B cell (primary cell): ENCODE data around the gene MAP3K5. TPM values are rescaled to one million over a fixed set of nuclear protein-coding genes. Genes with fewer than 3 reads are reported as not detected.

Experiments
- ATAC-seq: fragments of 200-7000 bp; cut with Tn5 transposase; one replicate; pipeline ENCODE4 v1.10.0; 2021; ENCODE audit warnings: low read depth, mild to moderate bottlenecking, moderate number of reproducible peaks, moderate library complexity
- CTCF ChIA-PET: fragments of 350-600 bp; sonication (Branson Sonifier 250); formaldehyde crosslinking; loops from one replicate; lab custom pipeline; 2021; ENCODE audit warnings: antibody characterized with exemption, inconsistent platforms; lab: Charles Lee
- POLR2A ChIA-PET: fragments of 350-600 bp; sonication (Branson Sonifier 250); formaldehyde crosslinking; loops from one replicate; lab custom pipeline; 2021; ENCODE audit warnings: antibody characterized with exemption; lab: Charles Lee
- DNase-seq: peaks from one replicate; pipeline ENCODE4 v3.0.0; 2013
- H2AFZ ChIP-seq: 2 replicates; pipeline ENCODE4 v1.6.1; 2012; ENCODE audit warnings: mild to moderate bottlenecking, low read depth, low read length; ENCODE audit not compliant: insufficient read depth, poor library complexity, severe bottlenecking
- H3K27ac ChIP-seq, 2 donors: 1 replicate in 1 of 2; 2 replicates in 1 of 2; pipeline ENCODE4 v1.5.1; 2012 to 2013; ENCODE audit warnings: low read length in 2 of 2, mild to moderate bottlenecking in 2 of 2, moderate library complexity in 1 of 2
- H3K27me3 ChIP-seq, 4 experiments: fragments of 200-600 bp in 1 of 4; sonication (generic) in 1 of 4; replicated peaks in 1 of 4; 1 replicate in 2 of 4; 2 replicates in 2 of 4; pipeline versions ENCODE4 v1.6.1 to v1.7.0; 2013 to 2016; ENCODE audit warnings: low read length in 3 of 4, mild to moderate bottlenecking in 2 of 4, mixed read lengths in 1 of 4, moderate library complexity in 1 of 4; ENCODE audit not compliant: insufficient read depth in 4 of 4, control insufficient read depth in 3 of 4; ENCODE audit errors: control extremely low read depth in 1 of 4
- H3K36me3 ChIP-seq, 2 experiments: replicated peaks in 1 of 2; 1 replicate in 1 of 2; 2 replicates in 1 of 2; pipeline versions ENCODE4 v1.6.1 to v1.7.1; 2013; ENCODE audit warnings: low read length in 1 of 2; ENCODE audit not compliant: insufficient read depth in 2 of 2, control insufficient read depth in 1 of 2; ENCODE audit errors: control extremely low read depth in 1 of 2, extremely low read depth in 1 of 2
- H3K4me1 ChIP-seq, 2 donors: fragments of 200-600 bp in 1 of 2; sonication (generic) in 1 of 2; 1 replicate in 1 of 2; 2 replicates in 1 of 2; pipeline versions ENCODE4 v1.5.1 to v1.6.1; 2013 to 2017; ENCODE audit warnings: low read length in 2 of 2; ENCODE audit not compliant: control insufficient read depth in 2 of 2, insufficient read depth in 2 of 2
- H3K4me2 ChIP-seq: replicated peaks from 2 replicates; pipeline ENCODE3; 2012; ENCODE audit warnings: mild to moderate bottlenecking, low read depth, low read length; ENCODE audit not compliant: poor library complexity, severe bottlenecking
- H3K4me3 ChIP-seq, 5 experiments: fragments of 200-600 bp in 1 of 5; sonication (generic) in 1 of 5; 1 replicate in 3 of 5; 2 replicates in 2 of 5; pipeline versions ENCODE4 v1.5.1 to v1.7.0; 2011 to 2016; ENCODE audit warnings: low read length in 4 of 5, mild to moderate bottlenecking in 4 of 5, low read depth in 2 of 5, control low read depth in 1 of 5, moderate library complexity in 1 of 5; ENCODE audit not compliant: insufficient read depth in 1 of 5; ENCODE audit errors: control extremely low read depth in 1 of 5, extremely low read depth in 1 of 5
- H3K79me2 ChIP-seq: fragments of 200-600 bp; sonication (generic); one replicate; pipeline ENCODE4 v1.6.0; 2016; ENCODE audit warnings: low read length; ENCODE audit not compliant: control insufficient read depth, insufficient read depth
- H3K9ac ChIP-seq: fragments of 200-600 bp; sonication (generic); 2 replicates; pipeline ENCODE4 v1.6.1; 2017; ENCODE audit warnings: mild to moderate bottlenecking, low read length, moderate library complexity
- H3K9me3 ChIP-seq, 3 donors: one replicate each; pipeline versions ENCODE4 v1.6.1 to v1.7.1; 2013; ENCODE audit warnings: low read length in 2 of 3; ENCODE audit not compliant: control insufficient read depth in 2 of 3, insufficient read depth in 1 of 3; ENCODE audit errors: control extremely low read depth in 1 of 3
- H4K20me1 ChIP-seq: 2 replicates; pipeline ENCODE4 v1.6.0; 2012; ENCODE audit warnings: mild to moderate bottlenecking, low read length; ENCODE audit not compliant: insufficient read depth, control insufficient read depth, poor library complexity, severe bottlenecking
- H3K27ac Mint-ChIP-seq: one replicate; pipeline ENCODE4 v1.8.0; 2021; ENCODE audit warnings: mixed read lengths
- H3K27me3 Mint-ChIP-seq: one replicate; pipeline ENCODE4 v1.8.0; 2021; ENCODE audit warnings: mixed read lengths
- H3K4me1 Mint-ChIP-seq: one replicate; pipeline ENCODE4 v1.8.0; 2021; ENCODE audit warnings: mixed read lengths
- H3K4me3 Mint-ChIP-seq: one replicate; pipeline ENCODE4 v1.8.0; 2021; ENCODE audit warnings: mixed read lengths
- H3K9me3 Mint-ChIP-seq: one replicate; pipeline ENCODE4 v1.8.0; 2022; ENCODE audit warnings: mixed read lengths; ENCODE audit not compliant: insufficient read depth
- EZH2 ChIP-seq: IDR thresholded peaks from 2 replicates; pipeline ENCODE4 v1.6.1; 2012; ENCODE audit warnings: borderline replicate concordance, low read depth, mild to moderate bottlenecking, moderate library complexity, low read length; ENCODE audit not compliant: insufficient read depth, poor library complexity, severe bottlenecking
- WGBS: methylation state at CpG from one replicate; pipeline ENCODE4 v1.1.5; 2013; ENCODE audit warnings: missing lambda C conversion rate; ENCODE audit not compliant: insufficient coverage; 5-methylcytosine and 5-hydroxymethylcytosine counted together
- intact Hi-C: fragments of 100-400 bp; cut with micrococcal nuclease; formaldehyde crosslinking; loops from one replicate; pipeline ENCODE4 v1.10.0; 2022
- polyA plus RNA-seq: library from polyadenylated mRNA; depleted of rRNA; stranded (reverse); fragments of >200 nt; gene quantifications from 2 replicates; pipeline ENCODE4 v1.2.3, GENCODE V29; 2012
- total RNA-seq, 2 donors: library from RNA; stranded (reverse); fragments of 120-200 nt in 1 of 2; gene quantifications; 1 replicate in 1 of 2; 2 replicates in 1 of 2; pipeline versions ENCODE4 v1.2.3 to v1.2.4, GENCODE V29; 2013 to 2022
- TF ChIP-seq, protein P1 (sequence below): fragments of 200-600 bp; IDR thresholded peaks from one replicate; pipeline ENCODE4 v1.8.0; 2022; ENCODE audit warnings: antibody characterized with exemption, mild to moderate bottlenecking

Gene MAP3K5
- total and polyA plus RNA-seq, 2 donors (not counting 1 experiment from before 2014, with no cell fraction given): 5.7 to 34.1 TPM

DNA sequence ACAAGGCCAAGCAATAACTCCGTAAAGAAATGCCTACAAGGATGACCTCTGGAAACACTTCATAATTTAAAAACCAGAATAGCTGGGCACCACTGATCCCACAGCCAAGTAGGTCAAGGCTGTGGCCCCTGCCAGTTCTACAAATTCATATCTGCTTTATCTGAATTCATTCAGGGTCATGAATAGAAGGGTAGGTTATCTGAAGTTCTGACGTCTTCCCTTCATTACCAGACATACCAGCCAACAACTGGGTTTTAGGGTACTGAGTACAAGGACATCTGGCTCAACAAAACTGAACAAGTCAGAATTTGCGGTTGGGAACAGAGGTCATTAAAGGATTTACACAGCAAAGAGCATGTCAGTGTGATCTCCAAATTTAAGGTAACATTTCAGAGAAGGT lies 26.0 kb downstream of the MAP3K5 start:
- H3K4me2 ChIP-seq: peak overlapping the region; percentile 9
- no peak for TF ChIP-seq EZH2
- TF ChIP-seq, protein P1, sequence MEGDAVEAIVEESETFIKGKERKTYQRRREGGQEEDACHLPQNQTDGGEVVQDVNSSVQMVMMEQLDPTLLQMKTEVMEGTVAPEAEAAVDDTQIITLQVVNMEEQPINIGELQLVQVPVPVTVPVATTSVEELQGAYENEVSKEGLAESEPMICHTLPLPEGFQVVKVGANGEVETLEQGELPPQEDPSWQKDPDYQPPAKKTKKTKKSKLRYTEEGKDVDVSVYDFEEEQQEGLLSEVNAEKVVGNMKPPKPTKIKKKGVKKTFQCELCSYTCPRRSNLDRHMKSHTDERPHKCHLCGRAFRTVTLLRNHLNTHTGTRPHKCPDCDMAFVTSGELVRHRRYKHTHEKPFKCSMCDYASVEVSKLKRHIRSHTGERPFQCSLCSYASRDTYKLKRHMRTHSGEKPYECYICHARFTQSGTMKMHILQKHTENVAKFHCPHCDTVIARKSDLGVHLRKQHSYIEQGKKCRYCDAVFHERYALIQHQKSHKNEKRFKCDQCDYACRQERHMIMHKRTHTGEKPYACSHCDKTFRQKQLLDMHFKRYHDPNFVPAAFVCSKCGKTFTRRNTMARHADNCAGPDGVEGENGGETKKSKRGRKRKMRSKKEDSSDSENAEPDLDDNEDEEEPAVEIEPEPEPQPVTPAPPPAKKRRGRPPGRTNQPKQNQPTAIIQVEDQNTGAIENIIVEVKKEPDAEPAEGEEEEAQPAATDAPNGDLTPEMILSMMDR: no peak
- H3K4me3 ChIP-seq: no peak overlapping the region
- intact Hi-C loops: no loop called here
- no peak overlapping the region for H3K9ac ChIP-seq
- 100% methylated on average over 1 of the region's 3 CpGs for WGBS
- H3K9me3 ChIP-seq: no peaks in the 10 kb centered on the region
- peak overlapping the region; percentile 90 for H3K27ac Mint-ChIP-seq
- DNase-seq (no peak), ATAC-seq (no peak)
- H3K36me3 ChIP-seq: no peaks in the 10 kb centered on the region
- CTCF ChIA-PET: no interaction called here
- no peaks in the 10 kb centered on the region for H3K27me3 ChIP-seq
- H3K27me3 Mint-ChIP-seq: no peaks in the 10 kb centered on the region
- H3K79me2 ChIP-seq: peaks cover 63% of the 10 kb centered on the region
- no peaks in the 10 kb centered on the region for H4K20me1 ChIP-seq
- H2AFZ ChIP-seq: no peak overlapping the region
- H3K4me1 ChIP-seq: peaks cover 72 to 82% of the 10 kb centered on the region in 2 donors
- peaks cover 82% of the 10 kb centered on the region for H3K4me1 Mint-ChIP-seq
- H3K9me3 Mint-ChIP-seq: no peaks in the 10 kb centered on the region
- H3K4me3 Mint-ChIP-seq: no peak overlapping the region
- POLR2A ChIA-PET: no interaction called here
- peak overlapping the region; percentile 86 to 91 for H3K27ac ChIP-seq

DNA sequence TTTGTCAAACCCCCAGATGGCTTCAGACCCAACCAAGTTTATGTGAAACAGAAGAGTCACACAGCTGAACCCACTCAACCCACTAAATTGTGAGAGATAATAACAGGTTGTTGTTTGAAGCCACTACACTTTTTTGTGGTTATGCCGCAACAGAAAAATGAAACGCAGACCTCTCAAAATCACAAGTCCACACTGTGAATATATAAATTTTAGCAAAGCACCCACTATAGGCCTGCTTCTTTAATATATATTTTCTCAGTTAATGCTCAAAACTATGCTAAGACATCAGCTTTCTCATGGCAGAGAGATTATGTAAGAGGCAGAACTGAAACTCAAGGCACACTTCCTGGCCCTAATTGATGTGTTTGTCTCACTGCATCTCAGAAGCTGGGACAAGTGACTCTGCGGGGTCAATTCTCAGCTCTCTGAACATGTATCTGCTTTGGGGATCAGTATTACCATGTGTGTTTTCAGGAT lies 27.7 kb downstream of the MAP3K5 start:
- no peak for TF ChIP-seq EZH2
- TF ChIP-seq, protein P1: no peak
- intact Hi-C loops: loop anchor here (2.0 to 5.0 kb wide), 2 partner anchors 28 to 47 kb away; partner anchors contain the start of gene MAP3K5
- Histone ChIP-seq H3K9me3 (peaks cover 0 to 3% (median 0%) of the 10 kb centered on the region in 3 donors), H3K4me1 (peaks cover 80 to 82% of the 10 kb centered on the region in 2 donors), H3K79me2 (peaks cover 70% of the 10 kb centered on the region), H3K4me3 (peak overlapping the region in 1 of 5 experiments; percentile 26), H3K27ac (peak overlapping the region; percentile 84 to 91), H3K36me3 (no peaks in the 10 kb centered on the region), H3K9ac (peak overlapping the region; percentile 18), H3K4me2 (peak overlapping the region; percentile 67), H2AFZ (peak overlapping the region; percentile 26), H4K20me1 (no peaks in the 10 kb centered on the region), H3K27me3 (no peaks in the 10 kb centered on the region)
- POLR2A ChIA-PET: interaction anchor here (0.6 to 3.1 kb wide), 7 partner anchors 10 to 1609 kb away, joined by 3 to 21 read pairs (median 5); partner anchors contain the start of gene MAP3K5
- 0% methylated on average over 1 of the region's 3 CpGs for WGBS
- peak; percentile 74 for DNase-seq
- peak overlapping the region; percentile 94 for H3K27ac Mint-ChIP-seq
- H3K27me3 Mint-ChIP-seq: no peaks in the 10 kb centered on the region
- H3K4me3 Mint-ChIP-seq: peak overlapping the region; percentile 73
- peaks cover 83% of the 10 kb centered on the region for H3K4me1 Mint-ChIP-seq
- CTCF ChIA-PET: interaction anchor here (0.8 to 6.9 kb wide), 10 partner anchors 9 to 120 kb away, joined by 3 to 128 read pairs (median 6); partner anchors contain the start of gene MAP3K5
- H3K9me3 Mint-ChIP-seq: no peaks in the 10 kb centered on the region
- ATAC-seq: peak; percentile 69
